ENCODE data around the gene B3GNT9.

The B3GNT9 gene

DNA sequence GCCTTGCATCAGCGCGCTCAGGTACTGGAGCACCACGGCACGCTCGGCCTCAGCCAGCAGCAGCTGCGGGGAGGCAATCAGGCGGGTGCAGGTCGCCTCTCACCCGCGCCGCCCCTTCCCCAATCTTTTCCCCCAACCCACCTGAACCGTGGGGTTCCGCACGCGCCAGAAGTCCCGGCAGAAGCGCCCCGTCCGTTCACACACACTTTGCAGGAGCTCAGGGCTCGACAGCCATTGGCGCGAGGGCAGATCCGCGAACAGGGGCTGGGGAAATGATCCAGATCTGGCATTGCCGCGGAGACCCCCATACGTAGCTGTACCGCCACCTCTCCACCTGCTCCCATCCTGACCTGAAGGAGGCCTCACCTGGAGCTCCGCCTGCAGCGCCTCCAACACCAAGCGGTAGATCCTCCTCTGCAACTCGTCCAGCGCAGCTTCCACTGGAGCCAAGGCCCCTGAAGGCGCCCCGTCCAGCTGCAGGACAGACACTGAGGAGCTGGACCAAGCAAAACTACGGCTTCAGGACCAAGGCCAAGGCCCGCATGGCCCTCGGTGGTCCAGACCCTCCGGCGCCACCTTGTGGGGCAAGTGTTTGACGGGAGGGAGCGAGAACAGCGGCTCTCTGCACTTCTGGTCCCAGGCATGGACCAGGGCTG lies 34.3 kb upstream of the B3GNT9 start:
- DNase-seq (ENCODE audit: low read depth in 2 of 2) = peak; percentile 58

GRCh38 chr16:67184453-67184994 lies 33.7 kb upstream of the B3GNT9 start:
- DNase-seq (ENCODE audit: low read depth in 2 of 2) = no peak

- DNase-seq (ENCODE audit: low read depth in 2 of 2) = peak; percentile 95
Measured at GRCh38 chr16:67183627-67184452, 33.0 kb upstream of the B3GNT9 start, which contains the start of gene MATCAP1. Gene MATCAP1, minus strand, starts transcription at chr16:67183963. Its CDS starts 3,353 bp downstream, at chr16:67180610.

DNA sequence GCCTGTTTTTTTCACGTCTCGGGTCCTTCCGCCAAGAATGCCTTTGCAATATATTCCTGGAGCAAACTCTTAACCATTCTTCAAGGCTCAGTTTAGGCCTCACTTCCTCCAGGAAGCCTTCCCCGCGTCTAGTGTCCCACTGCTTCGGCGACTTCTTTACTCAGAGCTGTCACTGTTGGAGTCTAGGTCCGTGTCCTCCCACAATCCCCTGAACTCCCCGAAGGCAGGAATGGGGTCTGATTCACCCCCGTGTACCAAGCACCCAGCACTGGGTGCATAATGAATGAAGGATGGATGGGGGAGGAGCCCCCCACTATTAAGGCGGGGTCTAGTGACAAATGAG lies 32.5 kb upstream of the B3GNT9 start:
- DNase-seq (ENCODE audit: low read depth in 2 of 2) = no peak

GRCh38 chr16:67182288-67182687 lies 31.5 kb upstream of the B3GNT9 start:
- no peak for DNase-seq (ENCODE audit: low read depth in 2 of 2)

GRCh38 chr16:67181346-67181745 lies 30.5 kb upstream of the B3GNT9 start:
- peak; percentile 59 to 61 for DNase-seq (ENCODE audit: low read depth in 2 of 2)

GRCh38 chr16:67180166-67180565 lies 29.4 kb upstream of the B3GNT9 start:
- no peak for DNase-seq (ENCODE audit: low read depth in 2 of 2)

DNA sequence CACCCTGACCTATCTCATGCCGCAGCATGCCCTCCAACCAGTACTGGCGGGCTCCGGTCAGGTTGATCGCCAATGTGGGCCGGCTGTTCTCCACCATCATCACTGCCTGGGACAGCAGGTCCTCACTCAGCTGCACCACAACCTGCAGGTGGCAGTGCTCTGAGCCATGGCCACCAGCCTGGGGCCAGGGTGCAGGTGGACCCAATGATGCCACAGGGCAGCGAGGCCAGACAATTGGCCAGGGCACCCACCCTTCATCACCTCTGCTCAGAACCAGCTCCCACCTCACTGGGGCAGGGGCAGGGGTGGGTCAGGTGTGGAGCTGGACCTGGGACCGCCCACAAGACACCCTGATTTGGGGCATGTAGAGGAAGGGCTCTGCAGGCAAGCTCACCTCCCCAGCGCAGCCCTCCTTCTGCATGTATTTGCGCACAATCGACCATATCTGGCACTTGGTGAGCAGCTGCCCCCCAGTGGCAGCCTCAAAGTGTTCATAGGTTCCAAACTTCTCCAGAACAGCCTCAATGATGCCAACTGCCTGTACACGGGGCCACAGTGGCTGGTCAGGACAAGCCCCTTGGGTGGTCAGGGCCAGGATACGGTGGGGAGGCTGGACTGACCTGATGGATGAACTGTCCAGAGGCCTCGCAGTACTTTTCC lies 28.8 kb upstream of the B3GNT9 start:
- DNase-seq (ENCODE audit: low read depth in 2 of 2) = no peak

- no peak for DNase-seq (ENCODE audit: low read depth in 2 of 2)
Measured at GRCh38 chr16:67177743-67178699, 27.2 kb upstream of the B3GNT9 start.

DNA sequence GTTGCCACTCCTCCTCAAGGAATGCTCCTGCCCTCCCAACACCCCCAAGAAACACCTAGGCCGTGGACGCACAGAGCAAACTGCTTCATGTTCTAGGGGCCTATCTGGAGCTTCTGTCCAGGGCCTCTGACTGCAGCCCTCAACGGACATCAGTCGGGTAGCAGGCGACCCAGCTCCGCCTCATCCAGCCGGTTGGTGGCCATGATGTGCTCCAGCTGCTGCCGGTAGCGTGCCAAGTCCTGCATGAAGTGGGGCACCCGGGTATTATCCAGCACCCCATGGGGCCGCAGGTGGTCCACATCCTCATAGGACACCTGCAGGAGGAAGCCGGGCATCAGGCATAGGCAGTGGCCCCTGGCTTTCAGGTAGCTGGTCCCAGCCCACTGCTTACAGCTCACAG lies 25.9 kb upstream of the B3GNT9 start:
- DNase-seq (ENCODE audit: low read depth in 2 of 2) = no peak

DNA sequence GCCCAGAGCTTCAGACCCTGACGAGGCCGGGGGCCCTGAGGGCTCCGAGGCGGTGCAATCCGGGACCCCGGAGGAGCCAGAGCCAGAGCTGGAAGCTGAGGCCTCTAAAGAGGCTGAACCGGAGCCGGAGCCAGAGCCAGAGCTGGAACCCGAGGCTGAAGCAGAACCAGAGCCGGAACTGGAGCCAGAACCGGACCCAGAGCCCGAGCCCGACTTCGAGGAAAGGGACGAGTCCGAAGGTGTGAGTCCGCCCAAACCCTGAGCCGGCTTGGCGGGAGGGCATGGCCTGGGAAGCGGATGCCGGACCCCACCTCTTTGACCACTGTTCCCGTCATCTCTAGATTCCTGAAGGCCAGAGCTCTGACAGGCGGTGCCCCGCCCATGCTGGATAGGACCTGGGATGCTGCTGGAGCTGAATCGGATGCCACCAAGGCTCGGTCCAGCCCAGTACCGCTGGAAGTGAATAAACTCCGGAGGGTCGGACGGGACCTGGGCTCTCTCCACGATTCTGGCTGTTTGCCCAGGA lies 24.0 kb upstream of the B3GNT9 start:
- DNase-seq (ENCODE audit: low read depth in 2 of 2) = no peak

DNA sequence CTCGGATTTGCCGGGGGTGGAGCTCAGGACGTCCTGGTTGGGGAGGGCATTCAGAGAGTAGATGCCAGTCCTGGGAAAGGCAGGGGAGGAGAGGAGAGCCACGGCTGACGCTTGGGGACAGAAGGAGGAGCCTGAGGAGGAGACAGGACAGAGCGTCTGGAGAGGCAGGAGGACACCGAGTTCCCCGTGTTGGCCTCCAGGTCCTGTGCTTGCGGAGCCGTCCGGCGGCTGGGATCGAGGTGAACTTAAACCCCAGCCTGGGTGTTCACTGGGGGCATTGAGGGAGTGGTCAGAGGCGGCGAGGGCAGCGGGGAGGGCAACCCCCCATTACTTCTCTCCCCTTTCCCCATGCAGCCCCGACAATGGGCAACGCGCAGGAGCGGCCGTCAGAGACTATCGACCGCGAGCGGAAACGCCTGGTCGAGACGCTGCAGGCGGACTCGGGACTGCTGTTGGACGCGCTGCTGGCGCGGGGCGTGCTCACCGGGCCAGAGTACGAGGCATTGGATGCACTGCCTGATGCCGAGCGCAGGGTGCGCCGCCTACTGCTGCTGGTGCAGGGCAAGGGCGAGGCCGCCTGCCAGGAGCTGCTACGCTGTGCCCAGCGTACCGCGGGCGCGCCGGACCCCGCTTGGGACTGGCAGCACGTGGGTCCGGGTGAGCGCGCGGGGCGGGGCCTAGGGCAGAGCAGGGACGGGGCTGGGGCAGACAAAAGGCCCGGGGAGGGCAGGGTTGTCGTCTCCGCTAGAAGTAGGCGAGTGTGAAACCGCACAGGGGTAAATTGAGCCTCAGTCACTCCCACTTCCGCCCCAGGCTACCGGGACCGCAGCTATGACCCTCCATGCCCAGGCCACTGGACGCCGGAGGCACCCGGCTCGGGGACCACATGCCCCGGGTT lies 23.3 kb upstream of the B3GNT9 start:
- no peak for DNase-seq (ENCODE audit: low read depth in 2 of 2)

GRCh38 chr16:67173323-67173722 lies 22.5 kb upstream of the B3GNT9 start:
- no peak for DNase-seq (ENCODE audit: low read depth in 2 of 2)

DNA sequence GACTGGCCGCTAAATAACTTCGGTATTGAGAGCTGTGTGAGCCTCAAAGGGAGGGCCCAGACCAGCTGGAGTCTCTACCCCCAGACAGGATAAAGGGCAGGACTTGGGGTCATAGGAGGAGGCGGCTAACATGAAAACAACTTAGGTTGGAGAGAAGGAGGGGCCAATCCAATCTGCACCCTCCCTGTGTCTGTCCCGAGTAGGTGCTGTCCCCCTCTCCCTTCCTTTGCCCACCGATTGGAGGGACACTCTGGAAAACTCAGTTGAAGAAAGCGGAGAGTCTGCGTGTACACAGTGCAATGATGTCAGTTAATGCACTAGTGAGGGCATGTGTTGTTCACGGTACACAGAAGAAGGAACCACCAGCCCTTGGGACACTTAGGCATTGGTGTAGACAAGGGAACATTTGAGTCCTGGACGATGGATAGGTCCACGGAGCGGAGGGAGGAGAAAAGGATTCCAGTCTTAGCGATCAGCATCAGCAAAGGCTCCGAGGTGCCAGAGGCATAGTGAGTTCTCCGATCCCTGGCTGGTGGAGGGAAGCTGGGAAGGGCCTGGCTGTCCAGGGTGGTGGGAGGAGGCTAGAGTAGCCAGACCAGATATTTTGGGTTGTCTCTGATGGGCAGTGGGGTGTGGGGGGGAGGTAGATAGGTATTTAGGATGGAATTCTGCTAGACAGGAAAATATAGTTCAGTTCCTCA lies 20.3 kb upstream of the B3GNT9 start:
- no peak for DNase-seq (ENCODE audit: low read depth in 2 of 2)

DNA sequence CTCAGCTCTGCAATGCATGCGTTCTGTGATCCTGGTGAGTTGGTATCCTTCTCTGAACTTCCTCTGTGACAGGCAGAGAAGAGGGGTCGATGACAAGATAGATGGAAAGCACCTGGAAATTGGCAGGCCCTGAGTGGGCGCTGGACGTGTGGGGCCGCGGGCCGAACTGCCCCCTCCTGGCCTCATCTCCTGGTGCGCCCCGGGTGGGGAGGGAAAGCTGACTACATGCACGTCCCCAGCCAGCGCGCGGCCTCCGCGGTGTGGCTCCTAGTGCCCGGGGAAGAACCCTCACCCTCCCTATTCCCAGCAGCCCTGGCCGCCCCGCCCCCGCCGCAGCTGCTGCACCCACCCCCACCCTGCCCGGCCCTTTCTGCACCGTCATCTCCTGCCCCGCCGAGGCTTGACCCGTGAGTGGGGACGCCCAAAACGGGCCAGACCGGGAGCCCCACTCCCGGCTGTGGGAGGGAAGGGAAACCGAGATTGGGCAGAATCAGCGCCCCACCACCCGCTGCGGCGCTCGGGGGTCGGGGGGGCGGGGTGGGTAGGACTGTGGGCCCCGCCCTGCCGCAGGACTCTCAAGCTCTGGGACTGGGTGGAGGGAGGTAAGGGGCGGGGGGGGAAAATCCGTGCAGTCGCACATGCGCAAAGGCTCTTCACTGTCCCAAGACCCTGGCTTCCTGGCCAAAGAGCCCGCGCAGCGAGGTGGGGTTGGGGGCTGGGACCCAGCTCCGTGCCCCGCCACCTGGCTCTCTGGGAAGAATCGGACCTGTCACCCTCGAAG lies 19.6 kb upstream of the B3GNT9 start, which contains the start of gene NOL3:
NOL3 (plus strand) TSS at position 371 of the 781 bp plus-strand sequence.
- peak; percentile 69 to 70 for DNase-seq (ENCODE audit: low read depth in 2 of 2)

GRCh38 chr16:67169642-67170167 lies 18.9 kb upstream of the B3GNT9 start:
- no peak for DNase-seq (ENCODE audit: low read depth in 2 of 2)

- DNase-seq (ENCODE audit: low read depth in 2 of 2) = no peak
Measured at GRCh38 chr16:67169011-67169451, 18.2 kb upstream of the B3GNT9 start.

DNA sequence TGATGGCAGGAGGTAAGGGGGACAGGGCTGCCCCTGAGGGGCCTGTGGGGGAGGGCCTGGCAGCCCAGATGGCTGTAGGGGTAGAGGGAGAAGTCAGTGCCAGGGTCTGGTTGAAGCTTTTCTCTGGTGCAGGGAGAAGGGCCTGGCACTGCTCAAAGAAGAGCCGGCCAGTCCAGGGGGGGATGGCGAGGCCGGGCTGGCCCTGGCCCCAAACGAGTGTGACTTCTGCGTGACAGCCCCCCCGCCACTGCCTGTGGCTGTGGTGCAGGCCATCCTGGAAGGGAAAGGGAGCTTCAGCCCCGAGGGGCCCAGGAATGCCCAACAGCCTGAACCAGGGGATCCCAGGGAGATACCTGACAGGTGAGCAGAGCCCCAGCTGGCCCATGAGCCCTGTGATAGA lies 16.8 kb upstream of the B3GNT9 start:
- no peak for DNase-seq (ENCODE audit: low read depth in 2 of 2)
